ENCODE measurements around the gene PAF1. TPM values are rescaled to one million over a fixed set of nuclear protein-coding genes. Genes with fewer than 3 reads are reported as not detected.

PAF1 gene
- total RNA-seq, 1 experiment from 2014 or later: 38.0 TPM

GRCh38 chr19:39425744-39426143, 34.8 kb upstream of the PAF1 start:
- H3K9me3 Mint-ChIP-seq: no peaks in the 10 kb centered on the region
- 100% methylated on average over 5 of the region's 7 CpGs for WGBS (ENCODE audit: extremely low coverage, insufficient read length, low lambda C conversion rate)
- Histone ChIP-seq H3K27ac (ENCODE audit: insufficient read length, low read depth, low read length) (no peak overlapping the region), H3K9me3 (ENCODE audit: control insufficient read depth, low read depth, low read length) (no peaks in the 10 kb centered on the region), H2BK20ac (ENCODE audit: low read depth, low read length, poor library complexity, severe bottlenecking) (no peak overlapping the region), H3K79me2 (ENCODE audit: insufficient read depth, low read length) (no peaks in the 10 kb centered on the region), H2BK5ac (ENCODE audit: insufficient read length, low read length) (no peak overlapping the region), H3K27me3 (ENCODE audit: insufficient read depth, low read length) (no peaks in the 10 kb centered on the region), H3K4ac (ENCODE audit: low read depth, low read length) (no peak overlapping the region), H4K8ac (replicated peaks; ENCODE audit: insufficient read length, low read depth, low read length) (no peak overlapping the region), H3K79me1 (ENCODE audit: insufficient read depth, low read depth, low read length, poor library complexity, severe bottlenecking) (no peaks in the 10 kb centered on the region), H4K91ac (ENCODE audit: insufficient read length, low read depth, low read length) (no peak overlapping the region), H2AFZ (ENCODE audit: low read length) (no peak overlapping the region), H3K9ac (ENCODE audit: extremely low read depth, insufficient read length, low read length) (no peak overlapping the region), H2BK12ac (ENCODE audit: insufficient read length, low read depth, low read length) (no peak overlapping the region), H3K56ac (ENCODE audit: insufficient read length, low read depth, low read length) (no peak overlapping the region), H3K4me2 (ENCODE audit: insufficient read depth, insufficient read length, low read length) (no peak overlapping the region), H3T11ph (ENCODE audit: low read length) (no peak overlapping the region), H3K23ac (ENCODE audit: insufficient read length, low read depth, low read length) (no peak overlapping the region), H2BK120ac (ENCODE audit: low read depth, low read length, poor library complexity, severe bottlenecking) (no peak overlapping the region), H4K5ac (ENCODE audit: insufficient read length, low read depth, low read length) (no peak overlapping the region), H3K4me1 (ENCODE audit: insufficient read depth, low read length) (peaks cover 7% of the 10 kb centered on the region; the same call in 1 of the 2 replicates), H2AK5ac (ENCODE audit: insufficient read length, low read length) (no peak overlapping the region), H3K14ac (ENCODE audit: insufficient read depth, low read length) (no peak overlapping the region), H3K18ac (ENCODE audit: insufficient read length, low read depth, low read length) (no peak overlapping the region), H2BK15ac (ENCODE audit: low read depth, low read length) (no peak overlapping the region), H4K20me1 (ENCODE audit: control insufficient read depth, insufficient read depth, insufficient read length) (no peaks in the 10 kb centered on the region), H3K23me2 (ENCODE audit: insufficient read length, low read depth, low read length, poor library complexity, severe bottlenecking) (no peaks in the 10 kb centered on the region)
- H3K36me3 Mint-ChIP-seq (ENCODE audit: insufficient read depth in 1 of 3, low read depth in 3 of 3): peaks cover 23 to 52% (median 44%) of the 10 kb centered on the region in 3 experiments
- H3K4me3 Mint-ChIP-seq: no peak overlapping the region
- H3K27ac Mint-ChIP-seq: peak overlapping the region in 1 of 3 experiments; percentile 27; a peak in 1 of 7 replicates
- peaks cover 31 to 36% of the 10 kb centered on the region in 2 experiments for H3K4me1 Mint-ChIP-seq
- no peaks in the 10 kb centered on the region for H3K27me3 Mint-ChIP-seq (ENCODE audit: low read depth)
- TF ChIP-seq, protein P1, sequence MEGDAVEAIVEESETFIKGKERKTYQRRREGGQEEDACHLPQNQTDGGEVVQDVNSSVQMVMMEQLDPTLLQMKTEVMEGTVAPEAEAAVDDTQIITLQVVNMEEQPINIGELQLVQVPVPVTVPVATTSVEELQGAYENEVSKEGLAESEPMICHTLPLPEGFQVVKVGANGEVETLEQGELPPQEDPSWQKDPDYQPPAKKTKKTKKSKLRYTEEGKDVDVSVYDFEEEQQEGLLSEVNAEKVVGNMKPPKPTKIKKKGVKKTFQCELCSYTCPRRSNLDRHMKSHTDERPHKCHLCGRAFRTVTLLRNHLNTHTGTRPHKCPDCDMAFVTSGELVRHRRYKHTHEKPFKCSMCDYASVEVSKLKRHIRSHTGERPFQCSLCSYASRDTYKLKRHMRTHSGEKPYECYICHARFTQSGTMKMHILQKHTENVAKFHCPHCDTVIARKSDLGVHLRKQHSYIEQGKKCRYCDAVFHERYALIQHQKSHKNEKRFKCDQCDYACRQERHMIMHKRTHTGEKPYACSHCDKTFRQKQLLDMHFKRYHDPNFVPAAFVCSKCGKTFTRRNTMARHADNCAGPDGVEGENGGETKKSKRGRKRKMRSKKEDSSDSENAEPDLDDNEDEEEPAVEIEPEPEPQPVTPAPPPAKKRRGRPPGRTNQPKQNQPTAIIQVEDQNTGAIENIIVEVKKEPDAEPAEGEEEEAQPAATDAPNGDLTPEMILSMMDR (conservative IDR thresholded peaks at IDR 0.05): no peak
- DNase-seq: no peak
